Fibroblast of gingiva (primary cell): ENCODE measurements around the gene CMIP.
"Not testable (repeated sequence)": the region's sequence is repeated elsewhere in the genome, so short reads cannot be mapped to it uniquely, and the experiment has no call there.

Experiments used
- DNase-seq: peaks from one replicate; pipeline ENCODE4 v3.0.0-alpha.2; 2011; ENCODE audit warnings: low read depth

The CMIP gene

GRCh38 chr16:81421536-81421935, 23.1 kb upstream of the CMIP start:
- no peak for DNase-seq

GRCh38 chr16:81422153-81422552, 22.5 kb upstream of the CMIP start:
- DNase-seq = not testable (repeated sequence)

GRCh38 chr16:81424771-81425170, 19.8 kb upstream of the CMIP start:
- DNase-seq = no peak

GRCh38 chr16:81427219-81427618, 17.4 kb upstream of the CMIP start:
- DNase-seq = no peak

- DNase-seq = peak; percentile 50
Measured at GRCh38 chr16:81429045-81429521, 15.5 kb upstream of the CMIP start.

- peak; percentile 67 for DNase-seq
Measured at GRCh38 chr16:81431554-81432353, 12.9 kb upstream of the CMIP start.

GRCh38 chr16:81432937-81433557, 11.6 kb upstream of the CMIP start:
- DNase-seq = no peak

GRCh38 chr16:81435103-81435502, 9.5 kb upstream of the CMIP start:
- DNase-seq = no peak

GRCh38 chr16:81435567-81435966, 9.0 kb upstream of the CMIP start:
- DNase-seq = no peak

GRCh38 chr16:81436386-81436785, 8.2 kb upstream of the CMIP start:
- no peak for DNase-seq

GRCh38 chr16:81437865-81438264, 6.7 kb upstream of the CMIP start:
- DNase-seq = no peak

- no peak for DNase-seq
Measured at GRCh38 chr16:81440888-81441761, 3.5 kb upstream of the CMIP start.

GRCh38 chr16:81442220-81442915, 2.2 kb upstream of the CMIP start:
- DNase-seq = no peak

GRCh38 chr16:81442916-81443687, 1.5 kb upstream of the CMIP start:
- DNase-seq = no peak

- no peak for DNase-seq
Measured at GRCh38 chr16:81443688-81444447, 740 bp upstream of the CMIP start.

- DNase-seq = no peak
Measured at GRCh38 chr16:81445143-81445961, 744 bp downstream of the CMIP start.

GRCh38 chr16:81445966-81446906, 1.6 kb downstream of the CMIP start:
- DNase-seq = peak; percentile 36

GRCh38 chr16:81446907-81447268, 2.3 kb downstream of the CMIP start:
- DNase-seq = no peak
